ENCODE data around the gene RND2.

RND2 gene

DNA sequence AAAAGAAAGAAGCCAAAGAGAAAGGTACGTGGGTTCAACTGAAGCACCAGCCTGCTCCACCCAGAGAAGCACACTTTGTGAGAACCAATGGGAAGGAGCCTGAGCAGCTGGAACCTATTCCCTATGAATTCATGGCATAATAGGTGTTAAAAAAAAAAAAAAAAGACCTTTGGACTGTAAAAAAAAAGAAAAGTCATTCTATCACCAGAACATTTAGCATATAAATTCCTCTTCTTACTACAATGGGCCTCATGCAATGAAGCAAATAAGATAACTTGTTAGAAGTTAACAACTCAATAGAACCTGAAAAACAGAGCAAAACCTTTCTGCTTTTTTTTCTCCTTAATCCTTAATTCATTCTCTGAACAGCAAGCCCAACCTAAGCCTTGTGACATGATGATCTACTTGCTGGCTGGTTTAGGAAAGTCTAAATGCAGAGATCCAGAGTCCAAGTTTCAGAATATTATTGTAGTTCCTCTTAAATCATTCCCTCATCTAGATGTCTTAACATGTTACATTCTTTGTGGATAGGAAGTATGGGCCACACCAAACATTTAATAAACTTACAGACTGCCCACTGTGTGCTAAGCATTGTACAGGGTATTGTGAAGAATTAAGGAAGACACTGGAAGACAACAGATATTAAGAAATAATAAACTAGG lies 54.7 kb downstream of the RND2 start:
- no peak for DNase-seq
